NCI-H2196 treated with DMSO at 0.1 percent for 48 hours (cell line): Measurements from ENCODE around the gene CARM1.
"Not testable (repeated sequence)": the region's sequence is repeated elsewhere in the genome, so short reads cannot be mapped to it uniquely, and the experiment has no call there.

Source experiments
- DNase-seq: peaks from one replicate; lab custom pipeline; 2025; ENCODE audit not compliant: unreplicated experiment; lab: John Stamatoyannopoulos, UW

The CARM1 gene

DNA sequence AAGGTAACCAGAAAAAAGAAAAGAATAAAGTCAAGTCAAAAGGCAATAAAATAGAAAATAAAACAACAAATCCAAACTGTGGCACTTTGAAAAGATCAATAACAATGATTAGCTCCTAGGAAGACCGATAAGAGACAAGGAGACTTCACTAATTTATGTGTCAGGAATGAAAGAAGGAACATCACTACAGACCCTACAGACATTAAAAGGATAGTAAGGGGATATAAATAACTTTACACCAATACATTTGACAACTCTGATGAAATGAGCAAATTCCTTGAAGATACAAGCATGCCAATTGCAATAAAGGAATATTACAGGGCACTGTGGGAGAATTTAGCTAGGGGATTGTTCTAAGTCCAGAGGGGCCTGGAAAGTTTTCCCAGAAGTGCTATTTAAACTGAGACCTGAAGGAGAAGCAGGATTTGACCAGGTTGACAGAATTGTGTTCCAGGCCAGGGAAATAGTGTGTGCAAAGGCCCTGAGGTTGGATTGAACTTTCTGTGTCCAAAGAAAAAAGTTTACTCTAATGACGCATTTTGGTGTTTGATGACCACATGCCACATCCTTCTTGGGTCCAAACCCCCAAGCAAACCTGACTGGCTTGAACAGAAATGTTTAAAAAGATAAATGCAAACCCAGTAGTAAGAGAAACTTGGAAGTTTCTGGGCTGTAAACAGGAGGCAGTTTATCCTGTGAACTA lies 24.7 kb upstream of the CARM1 start:
- DNase-seq = no peak

DNA sequence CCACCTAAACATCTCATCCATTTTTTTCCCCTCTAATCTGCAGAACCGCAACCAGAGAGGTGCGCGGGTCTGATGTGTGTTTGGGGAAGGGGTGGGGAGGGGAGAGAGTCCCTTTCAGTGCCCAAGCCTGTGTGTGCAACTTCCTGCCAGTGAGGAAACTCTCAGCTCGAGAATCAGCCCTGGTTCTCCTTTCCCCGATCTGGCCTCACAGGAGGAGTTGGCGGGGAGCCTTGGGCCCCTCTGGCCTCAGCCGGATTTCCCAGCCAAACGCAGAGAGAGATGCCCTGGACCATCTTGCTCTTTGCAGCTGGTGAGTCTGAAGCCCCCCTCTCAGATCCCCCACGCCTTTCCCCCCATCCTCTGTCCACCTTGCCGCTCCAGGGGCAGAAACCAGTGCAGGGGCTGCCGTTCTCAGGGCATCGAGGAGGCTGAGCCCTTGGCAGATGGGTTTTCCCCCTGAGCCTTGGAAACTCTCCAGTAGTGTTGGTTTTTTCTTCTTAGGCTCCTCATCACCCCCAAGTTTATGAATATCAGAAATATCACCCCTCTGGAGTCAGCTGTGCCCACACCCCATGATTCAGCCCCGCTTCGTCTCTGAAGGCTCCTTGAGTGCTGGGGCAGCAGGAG lies 23.0 kb upstream of the CARM1 start, which contains the start of gene C19orf38:
C19orf38 (plus strand) TSS at position 186 of the 627 bp plus-strand sequence; CDS start at position 280, 94 bp downstream.
- no peak for DNase-seq

DNA sequence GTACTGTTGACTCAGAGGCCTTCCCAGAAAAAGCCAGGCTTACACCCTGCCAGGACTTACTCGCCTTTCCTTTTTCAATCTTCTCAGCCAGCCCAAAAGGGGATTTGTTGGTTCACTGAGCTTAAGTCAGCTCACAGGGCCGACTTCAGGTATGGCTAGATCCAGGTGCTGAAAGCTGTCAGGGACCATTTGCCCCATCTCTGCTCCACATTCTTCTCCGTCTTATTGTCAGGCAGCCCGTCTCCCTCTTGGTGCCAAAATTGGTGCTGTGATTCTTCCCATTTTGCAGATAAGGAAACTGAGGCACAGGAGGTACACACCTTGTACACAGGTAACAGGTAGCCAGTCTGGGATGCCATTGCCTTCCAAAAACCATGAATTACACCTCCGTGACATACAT lies 20.7 kb upstream of the CARM1 start:
- DNase-seq = no peak

DNA sequence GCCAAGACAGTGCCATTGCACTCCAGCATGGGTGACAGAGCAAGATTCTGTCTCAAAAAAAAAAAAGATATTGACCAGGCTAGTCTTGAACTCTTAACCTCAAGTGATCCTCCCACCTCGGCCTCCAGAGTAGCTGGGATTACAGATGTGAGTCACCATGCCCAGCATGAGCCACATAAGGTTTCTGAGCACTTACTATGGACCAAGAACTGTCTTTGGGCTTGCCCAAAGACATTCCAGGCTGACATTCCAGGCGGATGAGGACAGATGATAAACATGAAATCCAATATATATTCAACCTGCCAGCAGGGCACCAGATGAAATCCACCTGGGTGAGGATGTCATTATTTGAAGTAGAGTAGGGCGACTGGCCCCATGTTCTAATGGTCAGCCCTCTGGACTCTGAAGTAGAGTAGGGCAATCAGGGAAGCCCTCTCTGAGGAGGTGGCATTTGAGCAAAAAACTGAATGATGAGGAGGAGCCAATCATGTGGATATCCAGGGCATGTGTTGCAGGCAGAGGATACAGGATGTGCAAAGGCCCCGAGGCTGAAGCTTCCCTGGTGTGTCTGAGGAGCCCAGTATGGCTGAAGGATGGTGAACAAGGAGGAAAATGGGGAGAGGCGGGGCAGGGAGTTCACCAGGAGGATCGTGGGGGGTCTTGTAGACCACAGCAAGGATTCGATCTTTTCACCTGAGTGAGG lies 19.1 kb upstream of the CARM1 start:
- DNase-seq = no peak

- DNase-seq = no peak
Measured at GRCh38 chr19:10852941-10853340, 18.4 kb upstream of the CARM1 start.

- DNase-seq = no peak
Measured at GRCh38 chr19:10854350-10855089, 16.8 kb upstream of the CARM1 start.

GRCh38 chr19:10855879-10856522 lies 15.4 kb upstream of the CARM1 start:
- no peak for DNase-seq

- not testable (repeated sequence) for DNase-seq
Measured at GRCh38 chr19:10856899-10857298, 14.5 kb upstream of the CARM1 start.

DNA sequence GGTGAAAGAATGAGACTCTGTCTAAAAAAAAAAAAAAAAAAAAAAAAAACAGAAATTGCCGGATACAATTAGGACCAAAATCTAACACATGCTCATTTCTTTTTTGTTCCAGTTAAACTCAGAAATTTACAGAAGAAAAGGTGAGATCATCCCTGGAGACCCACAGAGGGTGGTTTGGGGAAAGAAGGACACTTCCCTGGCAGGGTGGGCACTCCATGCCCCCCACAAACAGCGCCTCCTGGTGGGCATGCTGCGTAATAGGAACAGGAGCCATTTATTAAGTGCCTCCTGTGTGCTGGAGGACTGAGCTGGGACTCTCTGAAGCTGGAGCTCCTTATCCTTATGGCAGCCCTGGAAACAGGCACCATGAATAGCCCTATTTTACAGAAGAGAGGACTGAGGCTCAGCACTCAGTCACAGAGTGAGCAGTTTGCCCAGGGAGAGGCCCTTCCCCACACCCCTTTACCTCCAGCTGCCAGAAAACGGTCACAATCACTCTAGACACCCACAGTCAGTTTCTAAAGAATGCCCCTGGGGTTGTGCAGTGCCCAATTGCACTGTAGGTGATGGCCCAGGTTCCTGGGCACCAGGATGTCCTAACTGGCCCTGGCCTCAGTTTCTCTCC lies 13.0 kb upstream of the CARM1 start:
- DNase-seq = no peak

DNA sequence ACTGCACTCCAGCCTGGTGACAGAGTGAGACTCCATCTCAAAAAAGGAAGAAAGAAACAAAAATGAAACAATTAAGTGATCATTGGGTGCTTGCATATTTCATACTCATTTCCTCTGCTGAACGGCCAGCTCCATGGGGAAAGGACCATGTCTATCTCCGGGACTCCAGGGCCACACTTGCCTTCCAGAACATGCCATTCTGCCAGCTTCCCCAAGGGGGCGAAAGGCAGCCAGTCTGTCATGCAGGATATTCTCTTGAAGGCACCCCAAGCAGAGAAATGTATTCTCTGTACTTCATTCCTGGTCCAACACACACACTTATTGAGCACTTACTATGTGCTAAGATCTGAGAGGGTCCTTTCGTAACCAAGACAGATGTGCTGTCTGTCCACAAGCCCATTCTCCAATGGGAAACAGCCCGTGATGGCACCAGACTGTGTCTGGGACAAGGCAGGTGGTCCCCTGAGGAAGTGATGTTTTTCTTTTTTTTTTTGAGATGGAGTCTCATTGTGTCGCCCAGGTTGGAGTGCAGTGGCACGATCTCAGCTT lies 10.2 kb upstream of the CARM1 start:
- no peak for DNase-seq

- no peak for DNase-seq
Measured at GRCh38 chr19:10862561-10863106, 8.7 kb upstream of the CARM1 start.

DNA sequence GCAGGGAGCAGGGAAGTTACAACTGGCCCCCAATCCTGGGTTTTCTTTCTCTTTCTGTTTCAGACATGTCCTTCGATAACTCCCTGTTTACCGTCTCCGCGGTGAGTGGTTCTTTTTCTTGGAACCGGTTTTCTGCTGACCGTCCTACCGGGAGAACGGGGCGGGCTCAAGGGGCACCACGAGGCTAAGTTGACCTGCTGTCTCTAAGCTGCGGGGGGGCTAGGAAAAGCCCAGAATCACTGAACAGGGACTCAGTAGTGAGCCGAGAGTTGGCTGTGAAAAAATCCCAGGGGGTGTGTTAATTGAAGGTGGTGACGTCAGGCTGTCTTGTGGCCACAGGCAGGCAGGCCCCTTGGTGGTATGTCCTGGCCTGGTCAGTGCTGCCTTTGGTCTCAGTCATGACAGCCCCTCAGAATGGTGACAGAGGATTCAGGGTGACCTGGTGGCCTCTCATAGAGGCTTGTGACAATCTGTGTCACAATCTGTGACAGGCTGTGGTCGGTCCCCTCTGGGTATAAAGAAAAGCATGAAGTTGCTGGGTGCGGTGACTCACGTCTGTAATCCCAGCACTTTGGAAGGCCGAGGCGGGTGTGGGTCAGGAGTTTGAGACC lies 8.1 kb upstream of the CARM1 start:
- DNase-seq = no peak

GRCh38 chr19:10864538-10864899 lies 6.8 kb upstream of the CARM1 start:
- peak; percentile 71 for DNase-seq

GRCh38 chr19:10866495-10866894 lies 4.9 kb upstream of the CARM1 start:
- no peak for DNase-seq

- no peak for DNase-seq
Measured at GRCh38 chr19:10868872-10869547, 2.3 kb upstream of the CARM1 start.

DNA sequence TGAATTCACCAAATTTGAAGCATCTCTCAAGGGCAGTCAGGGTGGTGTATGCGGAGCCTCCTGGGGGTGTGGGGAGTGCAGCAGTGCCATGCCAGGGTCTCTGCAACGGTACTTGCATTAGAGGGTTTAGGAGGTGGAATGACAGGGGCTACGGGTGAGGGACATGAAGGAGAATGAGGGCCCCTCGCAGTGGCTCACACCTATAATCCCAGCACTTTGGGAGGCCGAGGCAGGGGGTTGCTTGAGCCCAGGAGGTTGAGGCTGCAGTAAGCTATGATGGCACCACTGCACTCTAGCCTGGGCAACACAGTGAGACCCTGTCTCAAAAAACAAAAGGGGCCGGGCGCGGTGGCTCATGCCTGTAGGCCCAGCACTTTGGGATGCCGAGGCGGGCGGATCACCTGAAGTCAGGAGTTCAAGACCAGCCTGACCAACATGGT lies 1.5 kb upstream of the CARM1 start:
- DNase-seq = not testable (repeated sequence)

- no peak for DNase-seq
Measured at GRCh38 chr19:10870501-10870954, 825 bp upstream of the CARM1 start.

- DNase-seq = no peak
Measured at GRCh38 chr19:10871711-10872545, 575 bp downstream of the CARM1 start.
